Stimulated activated CD4-positive, alpha-beta T cell treated with anti-CD3 and anti-CD28 coated beads, Interleukin-4, amount 100 ng/mL, for 4 hours (primary cell): ENCODE measurements around the gene HPX.
"Not testable (repeated sequence)": the region's sequence is repeated elsewhere in the genome, so short reads cannot be mapped to it uniquely, and the experiment has no call there.

ENCODE experiments used
- DNase-seq, 2 experiments: peaks; one replicate each; pipeline ENCODE4 v3.0.0-alpha.2; 2020

The HPX gene

DNA sequence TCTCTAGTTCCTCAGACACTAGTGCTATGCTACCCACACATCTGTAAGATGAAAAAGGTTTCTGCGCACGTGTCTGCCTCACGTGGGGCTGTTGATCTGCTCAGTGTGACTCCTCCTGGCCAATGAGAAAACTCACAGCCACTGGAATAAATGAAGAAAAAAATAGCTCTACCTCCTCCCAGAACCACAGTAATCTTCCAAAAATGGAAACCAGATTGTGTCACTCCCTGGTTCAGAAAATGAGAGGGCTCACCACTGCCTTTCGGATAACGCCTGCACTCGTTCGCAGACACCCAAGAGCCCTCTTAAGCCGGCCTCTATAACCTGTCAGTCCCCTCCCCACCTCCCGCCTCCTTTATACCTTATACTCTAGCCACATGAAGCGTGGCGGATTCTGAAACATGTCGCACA is 27.0 kb downstream of the HPX start:
- peak; percentile 54 to 83 for DNase-seq

DNA sequence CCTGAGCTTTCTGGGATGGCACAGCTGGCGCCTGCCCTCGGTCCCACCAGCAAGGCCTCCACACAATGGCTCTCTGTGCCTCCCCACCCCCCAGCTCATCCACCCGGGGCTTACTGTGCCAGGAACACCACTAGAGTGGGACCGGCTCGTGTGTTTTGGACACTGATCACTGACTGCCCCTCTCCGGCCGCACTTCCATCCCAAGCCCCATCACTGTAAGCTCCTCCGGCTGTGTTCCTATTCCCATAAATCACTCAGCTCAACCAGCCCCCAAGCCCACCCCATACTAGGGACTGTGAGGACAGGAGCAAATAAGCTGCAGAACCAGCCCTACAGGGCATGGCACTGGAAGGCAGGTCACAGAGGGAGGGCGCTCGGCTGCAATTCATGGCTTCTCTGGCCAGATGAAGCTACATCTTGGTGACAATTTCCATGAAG is 29.2 kb downstream of the HPX start:
- no peak for DNase-seq

DNA sequence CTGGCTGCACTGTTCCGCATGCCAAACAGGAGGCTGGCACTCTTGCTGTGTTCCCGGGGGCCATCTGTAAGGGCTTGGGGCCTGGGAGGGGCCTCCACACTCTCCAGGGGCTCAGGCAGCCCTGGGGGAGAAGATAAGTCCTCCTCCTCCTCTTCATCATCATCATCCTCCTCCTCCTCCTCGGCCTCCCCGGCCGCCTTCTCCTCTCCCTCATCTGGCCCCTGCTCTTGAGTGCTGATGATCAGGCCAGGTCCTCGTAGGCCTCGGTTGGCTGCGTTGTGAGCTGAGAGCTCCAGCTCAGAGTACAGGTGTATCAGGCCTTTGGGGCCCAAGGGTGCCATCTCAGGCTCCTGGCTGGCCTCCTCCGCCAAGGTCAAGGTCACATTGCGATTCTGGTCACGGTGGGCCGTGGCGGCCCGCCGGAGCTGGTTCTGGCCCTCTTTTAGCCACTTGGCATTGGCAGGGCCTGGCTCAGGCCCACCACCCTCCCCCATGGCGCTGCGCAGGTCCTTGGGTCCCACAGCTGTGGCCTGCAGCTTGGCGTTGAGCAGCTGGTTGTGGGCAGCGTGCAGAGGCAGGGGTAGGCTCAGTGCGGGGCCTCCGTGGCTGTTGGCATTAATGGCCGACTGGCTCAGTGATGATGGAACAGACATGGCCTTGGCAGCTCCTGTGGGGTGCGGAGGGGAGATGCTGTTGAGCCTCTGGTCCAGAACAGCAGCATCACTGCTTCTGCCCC is 29.9 kb downstream of the HPX start:
- no peak for DNase-seq

DNA sequence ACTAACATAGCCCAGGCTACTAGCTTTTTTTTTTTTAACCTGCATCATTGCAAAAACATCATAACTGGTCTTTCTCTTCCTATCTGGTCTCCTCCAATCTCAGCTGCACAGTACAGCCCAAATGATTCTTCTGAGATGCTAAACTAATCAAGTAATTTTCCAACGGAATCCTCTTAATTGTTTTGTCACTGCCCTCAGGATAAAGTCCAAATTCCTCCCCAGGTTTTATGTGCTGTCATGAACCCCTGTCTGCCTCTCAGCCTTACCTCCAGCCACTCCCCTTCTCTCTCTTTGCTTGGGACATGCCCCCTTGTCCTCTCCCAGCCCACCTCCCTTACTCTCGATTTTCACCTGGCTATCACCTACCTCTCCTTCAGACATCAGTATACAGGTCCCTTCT is 34.4 kb downstream of the HPX start:
- no peak for DNase-seq

DNA sequence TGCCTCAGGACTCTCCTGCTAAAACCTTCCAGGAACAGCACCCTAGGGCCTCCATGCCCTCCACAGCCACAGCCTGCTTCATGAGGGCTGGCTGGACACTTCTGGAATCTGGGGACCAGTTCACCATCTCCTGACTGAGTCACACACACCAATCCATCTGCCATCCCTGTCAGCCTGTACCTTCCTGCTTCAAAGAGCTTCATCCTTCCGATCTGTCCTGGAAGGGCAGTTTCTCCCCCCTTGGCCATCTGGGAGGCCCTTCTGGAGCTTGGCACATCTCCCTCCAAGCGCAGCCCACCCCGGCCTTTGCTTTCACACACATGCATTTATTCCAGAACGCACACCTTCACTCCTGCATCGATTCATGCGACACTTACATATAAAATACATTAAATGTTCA is 34.9 kb downstream of the HPX start:
- DNase-seq, result no peak

DNA sequence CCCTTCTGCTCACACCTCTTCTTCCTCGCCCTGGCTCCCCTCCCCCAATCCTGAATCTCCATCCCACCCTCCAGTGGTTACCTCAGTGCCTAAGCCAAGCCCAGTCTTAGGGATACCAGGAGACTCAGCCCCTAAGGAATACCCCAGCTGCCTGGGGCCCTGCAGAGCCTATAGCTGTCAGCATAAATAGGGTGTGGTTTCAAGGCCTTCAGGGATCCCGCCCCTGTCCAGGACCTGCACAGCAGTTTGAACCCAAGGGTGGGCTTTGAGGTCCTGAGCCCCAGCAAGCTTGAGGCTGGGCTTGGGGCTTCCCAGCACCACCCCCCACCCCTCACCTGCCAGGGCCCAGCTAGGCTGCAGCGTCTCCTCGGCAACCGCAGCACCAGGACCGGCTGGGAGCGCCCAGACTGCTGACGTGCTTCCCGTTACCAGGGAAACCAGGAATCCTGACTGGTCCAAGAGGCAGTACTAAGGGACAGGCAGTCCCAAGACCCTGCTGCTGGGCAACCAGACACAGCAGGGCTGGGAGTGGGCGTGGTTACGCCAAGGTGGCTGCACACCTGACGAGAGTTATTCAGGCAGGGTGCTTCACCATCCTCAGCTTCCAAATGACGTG is 35.6 kb downstream of the HPX start:
- DNase-seq, result no peak

DNA sequence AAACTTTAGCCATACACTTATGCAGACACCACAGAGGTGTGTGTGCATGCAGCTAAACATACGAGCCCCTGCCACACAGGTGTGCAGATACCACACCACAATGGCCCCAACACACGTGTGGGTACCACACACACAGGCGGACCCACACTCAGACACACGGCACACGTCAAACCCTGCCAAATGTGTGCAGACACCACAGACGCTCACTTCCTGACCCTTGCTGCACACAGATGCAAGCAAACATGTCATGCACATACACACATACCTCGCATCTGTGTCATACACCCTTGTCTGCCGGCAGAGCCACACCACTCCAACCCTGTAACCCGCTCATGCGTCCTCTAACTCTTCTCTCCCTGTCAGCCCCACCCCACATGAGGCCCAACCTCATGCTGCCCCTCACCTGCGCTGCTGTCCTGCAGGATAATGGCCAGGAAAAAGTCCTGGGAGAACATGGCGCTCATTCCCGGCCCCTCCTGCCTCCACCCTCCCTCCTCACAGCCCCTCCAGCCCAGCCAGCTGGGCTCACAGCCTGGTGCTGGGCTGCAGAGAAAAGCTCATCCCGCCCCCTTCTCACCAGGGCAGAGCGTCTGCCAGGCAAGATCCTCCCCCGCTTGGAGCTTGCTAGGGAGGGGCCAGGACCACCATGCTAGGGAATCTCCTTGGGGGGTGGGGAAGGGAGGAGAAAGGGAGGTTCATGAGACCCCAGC is 36.3 kb downstream of the HPX start:
- no peak for DNase-seq

- DNase-seq, result no peak
Observed at GRCh38 chr11:6403539-6403938, 37.2 kb downstream of the HPX start.

GRCh38 chr11:6402561-6402981 is 38.2 kb downstream of the HPX start:
- DNase-seq, result peak in 1 of 2 experiments; percentile 66

DNA sequence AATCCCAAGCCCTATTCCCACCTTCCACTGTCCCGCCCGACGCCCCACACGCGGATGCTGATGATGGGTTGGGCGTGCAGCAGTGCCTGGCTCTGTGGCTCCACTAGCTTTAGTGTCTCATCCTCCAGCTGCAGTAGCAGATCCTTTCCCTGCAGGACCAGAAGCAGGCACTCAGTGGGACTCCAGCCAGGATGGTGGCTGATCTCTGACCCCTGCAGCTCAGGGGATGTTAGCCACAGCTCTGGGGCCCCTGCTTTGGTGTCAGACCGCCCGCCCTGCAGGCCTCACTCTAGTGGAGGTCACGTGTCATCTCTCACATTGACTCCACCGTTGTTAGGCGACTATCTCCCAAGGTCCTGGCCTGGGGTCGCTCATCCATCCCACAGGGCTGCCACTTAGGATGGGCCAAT is 38.7 kb downstream of the HPX start:
- no peak for DNase-seq

GRCh38 chr11:6401464-6401863 is 39.3 kb downstream of the HPX start:
- no peak for DNase-seq

- no peak for DNase-seq
Observed at GRCh38 chr11:6400431-6401345, 40.1 kb downstream of the HPX start.

DNA sequence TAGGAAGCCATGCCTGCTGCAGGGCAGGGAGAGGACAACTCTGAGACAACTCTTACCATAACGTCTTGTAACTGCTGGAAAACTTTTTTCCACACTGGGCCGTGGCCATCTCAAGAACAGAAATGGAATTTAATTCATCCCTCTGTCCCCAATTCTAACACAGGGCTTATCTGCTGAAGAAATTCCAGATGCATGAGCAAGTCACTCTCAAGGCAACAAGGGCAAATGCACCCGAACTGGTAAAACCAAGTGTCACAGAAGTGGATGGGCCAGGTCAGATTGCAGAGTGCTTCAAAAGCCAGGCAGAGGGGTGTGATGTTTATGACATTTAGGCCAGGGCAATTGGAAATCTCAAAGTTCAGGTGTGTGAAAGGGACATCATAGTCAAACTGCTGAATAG is 43.2 kb downstream of the HPX start:
- DNase-seq, result no peak

DNA sequence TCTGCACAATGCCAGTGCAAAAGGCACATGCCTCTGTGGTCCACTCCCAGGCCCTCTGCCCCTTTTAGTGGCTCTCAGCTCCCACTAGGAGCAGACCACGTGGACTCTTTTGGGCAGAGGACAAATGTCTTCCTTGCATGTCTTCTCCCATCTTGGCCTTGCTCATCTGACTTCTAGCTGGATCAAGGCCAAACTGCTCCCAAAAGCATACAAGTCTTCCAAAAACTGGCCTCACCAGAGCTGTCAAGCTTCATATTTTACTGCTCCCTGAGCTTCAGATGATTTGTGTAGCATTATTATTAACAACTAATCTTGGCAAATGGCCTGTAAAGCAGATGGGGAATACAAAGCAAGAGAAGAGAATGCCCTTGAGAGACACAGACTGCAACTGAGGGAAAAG is 43.6 kb downstream of the HPX start:
- DNase-seq, result no peak

GRCh38 chr11:6395470-6396060 is 45.2 kb downstream of the HPX start:
- no peak for DNase-seq

GRCh38 chr11:6393989-6394670 is 46.7 kb downstream of the HPX start:
- DNase-seq, result no peak

GRCh38 chr11:6392251-6392650 is 48.5 kb downstream of the HPX start:
- DNase-seq, result not testable (repeated sequence)

- DNase-seq, result no peak
Observed at GRCh38 chr11:6391537-6392134, 49.2 kb downstream of the HPX start.

- no peak for DNase-seq
Observed at GRCh38 chr11:6390718-6391469, 49.9 kb downstream of the HPX start.

DNA sequence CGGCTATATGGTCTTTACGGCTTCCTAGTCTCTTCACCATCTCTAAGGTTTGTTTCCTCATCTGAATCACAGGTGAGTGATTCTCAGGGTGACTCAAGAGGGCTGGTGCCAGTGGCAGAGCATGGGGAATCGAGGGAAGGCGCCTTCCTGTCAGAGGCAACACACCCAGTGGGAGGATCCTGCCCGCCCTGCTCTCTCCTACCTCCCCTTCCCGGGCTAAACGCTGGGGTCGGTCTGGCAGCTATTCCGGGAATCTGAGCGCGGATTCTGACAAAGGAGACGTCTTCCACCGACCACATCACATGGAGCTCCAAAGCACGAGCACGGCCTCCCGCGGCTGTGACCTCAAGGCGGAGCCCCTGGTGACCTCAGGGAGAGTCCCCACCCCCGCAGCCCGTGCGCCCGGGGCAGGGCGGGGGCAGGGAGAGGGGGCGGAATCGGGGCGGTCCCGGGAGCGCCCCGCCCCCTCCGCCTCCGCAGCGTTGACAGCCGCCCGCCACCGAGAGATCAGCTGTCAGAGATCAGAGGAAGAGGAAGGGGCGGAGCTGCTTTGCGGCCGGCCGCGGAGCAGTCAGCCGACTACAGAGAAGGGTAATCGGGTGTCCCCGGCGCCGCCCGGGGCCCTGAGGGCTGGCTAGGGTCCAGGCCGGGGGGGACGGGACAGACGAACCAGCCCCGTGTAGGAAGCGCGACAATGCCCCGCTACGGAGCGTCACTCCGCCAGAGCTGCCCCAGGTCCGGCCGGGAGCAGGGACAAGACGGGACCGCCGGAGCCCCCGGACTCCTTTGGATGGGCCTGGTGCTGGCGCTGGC is 50.7 kb downstream of the HPX start, which contains the start of gene SMPD1:
TSS of gene SMPD1 (plus strand) at position 570 of the 813 bp plus-strand sequence. CDS start at position 695, 125 bp downstream.
- DNase-seq, result peak; percentile 92 to 95
